Left kidney (tissue), 2 donors: Measurements from ENCODE around the gene ALKBH3. TPM values are rescaled to one million over a fixed set of nuclear protein-coding genes. Genes with fewer than 3 reads are reported as not detected.

Source experiments
- DNase-seq: peaks from one replicate; pipeline ENCODE4 v3.0.0-alpha.2; 2013
- polyA plus RNA-seq: library from polyadenylated mRNA; unstranded; fragments of 120-200 nt; gene quantifications from one replicate; pipeline ENCODE4 v1.2.1, GENCODE V29; 2013; ENCODE audit not compliant: insufficient read length

ALKBH3 gene
- polyA plus RNA-seq, 1 donor: 34.2 TPM

GRCh38 chr11:43959321-43959995 lies 78.8 kb downstream of the ALKBH3 start:
- DNase-seq: no peak

- DNase-seq: no peak
These were observed 82.0 kb downstream of the ALKBH3 start for GRCh38 chr11:43962383-43963278.

GRCh38 chr11:43963279-43963620 lies 82.6 kb downstream of the ALKBH3 start:
- DNase-seq: no peak

GRCh38 chr11:43967661-43968060 lies 87.0 kb downstream of the ALKBH3 start:
- no peak for DNase-seq

- DNase-seq: no peak
These were observed 88.1 kb downstream of the ALKBH3 start for GRCh38 chr11:43968719-43969118.

DNA sequence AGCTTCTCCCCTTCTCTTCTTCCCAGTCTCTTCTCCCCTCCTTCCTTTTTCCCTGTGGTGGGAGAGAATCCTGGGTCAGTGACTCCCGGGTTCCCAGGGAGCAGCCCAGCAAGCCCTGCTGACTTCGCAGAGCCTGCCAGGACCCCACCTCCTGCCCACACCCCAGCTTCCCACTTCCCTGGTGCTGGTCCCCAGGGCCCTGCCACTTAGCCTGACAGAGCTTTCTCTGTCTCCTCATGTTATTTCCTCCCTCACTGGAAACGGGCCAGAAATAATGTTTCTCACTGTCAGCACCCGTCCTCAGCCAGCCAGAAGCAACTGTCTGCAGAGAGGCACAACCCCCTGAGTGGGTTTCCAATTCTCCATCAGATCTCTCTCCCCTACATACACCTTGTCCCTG lies 88.9 kb downstream of the ALKBH3 start:
- no peak for DNase-seq

Other genes with a start within 250 kb of the ALKBH3 start
- gene HSD17B12, start 200.1 kb upstream of the ALKBH3 start, polyA plus RNA-seq: 105 TPM
- 7.0 TPM for gene C11orf96, start 61.8 kb downstream of the ALKBH3 start, polyA plus RNA-seq
- not detected for gene ACCSL, start 167.2 kb downstream of the ALKBH3 start, polyA plus RNA-seq
- 48.0 TPM for gene ACCS, start 185.4 kb downstream of the ALKBH3 start, polyA plus RNA-seq
- gene EXT2, start 214.8 kb downstream of the ALKBH3 start, polyA plus RNA-seq: 71.2 TPM